Endodermal cell (in vitro differentiated cells): Measurements from ENCODE around the gene BBS12. TPM values are rescaled to one million over a fixed set of nuclear protein-coding genes. Genes with fewer than 3 reads are reported as not detected.

Experiments used
- DNase-seq: peaks from one replicate; pipeline ENCODE4 v3.0.0-alpha.2; 2017
- H3K27ac ChIP-seq: 2 replicates; pipeline ENCODE4 v1.5.1; 2013; ENCODE audit warnings: mild to moderate bottlenecking, low read depth, low read length, moderate library complexity
- H3K27me3 ChIP-seq: 2 replicates; pipeline ENCODE4 v1.6.1; 2013; ENCODE audit warnings: mild to moderate bottlenecking, low read length, moderate library complexity; ENCODE audit not compliant: insufficient read depth, control insufficient read depth, poor library complexity, severe bottlenecking
- H3K36me3 ChIP-seq: 2 replicates; pipeline ENCODE4 v1.7.0; 2013; ENCODE audit warnings: mild to moderate bottlenecking, low read length, moderate library complexity; ENCODE audit not compliant: control insufficient read depth, insufficient read depth
- H3K4me1 ChIP-seq: one replicate; pipeline ENCODE4 v1.7.0; 2013; ENCODE audit warnings: low read length; ENCODE audit not compliant: control insufficient read depth, insufficient read depth
- H3K4me3 ChIP-seq: 2 replicates; pipeline ENCODE4 v1.5.1; 2013; ENCODE audit warnings: mild to moderate bottlenecking, low read length, moderate library complexity
- H3K9ac ChIP-seq: 2 replicates; pipeline ENCODE4 v1.6.1; 2013; ENCODE audit warnings: mild to moderate bottlenecking, low read length, moderate library complexity; ENCODE audit not compliant: poor library complexity, severe bottlenecking; ENCODE audit errors: extremely low read depth
- H3K9me3 ChIP-seq: 2 replicates; pipeline ENCODE4 v1.6.1; 2013; ENCODE audit warnings: mild to moderate bottlenecking, low read length, moderate library complexity; ENCODE audit not compliant: control insufficient read depth
- H3K27ac Mint-ChIP-seq: 2 replicates; pipeline ENCODE4 v1.8.0; 2020; ENCODE audit warnings: mixed read lengths
- H3K27me3 Mint-ChIP-seq: 2 replicates; pipeline ENCODE4 v1.8.0; 2021; ENCODE audit warnings: mild to moderate bottlenecking, mixed read lengths; ENCODE audit not compliant: insufficient read depth
- H3K36me3 Mint-ChIP-seq: 2 replicates; pipeline ENCODE4 v1.8.0; 2020; ENCODE audit warnings: low read depth, mixed read lengths
- H3K4me1 Mint-ChIP-seq: 2 replicates; pipeline ENCODE4 v1.8.0; 2020; ENCODE audit warnings: mixed read lengths
- H3K4me3 Mint-ChIP-seq: 2 replicates; pipeline ENCODE4 v1.8.0; 2020; ENCODE audit warnings: mild to moderate bottlenecking, moderate library complexity, mixed read lengths
- H3K9me3 Mint-ChIP-seq: 2 replicates; pipeline ENCODE4 v1.8.0; 2020; ENCODE audit warnings: mild to moderate bottlenecking, mixed read lengths
- CTCF ChIP-seq: fragments of 200-600 bp; sonication (generic); conservative IDR thresholded peaks from 2 replicates; pipeline ENCODE4 v1.5.0; 2021; ENCODE audit warnings: antibody characterized with exemption, mild to moderate bottlenecking
- WGBS, 2 experiments: methylation state at CpG; one replicate each; pipeline versions ENCODE4 v1.1.5 to v1.1.7; 2013; ENCODE audit warnings: missing lambda C conversion rate in 2 of 2, mixed read lengths in 1 of 2; ENCODE audit not compliant: insufficient coverage in 1 of 2, insufficient read length in 1 of 2; 5-methylcytosine and 5-hydroxymethylcytosine counted together
- total RNA-seq, 2 donors: library from RNA; stranded (reverse); fragmentation: NEBNext Ultra II Directional in 1 of 2; extraction: Animal tissue kit (Norgen Biotek cat#: 25700) in 1 of 2; gene quantifications; 2 replicates in 1 of 2; 3 replicates in 1 of 2; pipeline ENCODE4 v1.2.1, GENCODE V29; 2021

Gene BBS12
- total RNA-seq, 2 donors from 2014 or later = 4.1 to 4.2 TPM

- no peak for TF ChIP-seq CTCF
- no peak overlapping the region for H3K9ac ChIP-seq
- no peak overlapping the region for H3K4me3 ChIP-seq
- H3K27ac ChIP-seq = no peak overlapping the region
- H3K27me3 ChIP-seq = no peaks in the 10 kb centered on the region
- no peaks in the 10 kb centered on the region for H3K4me1 ChIP-seq
- Mint-ChIP-seq H3K4me1 (peaks cover 15% of the 10 kb centered on the region), H3K27ac (peak overlapping the region; percentile 19), H3K36me3 (no peaks in the 10 kb centered on the region), H3K9me3 (no peaks in the 10 kb centered on the region), H3K4me3 (no peak overlapping the region), H3K27me3 (no peaks in the 10 kb centered on the region)
- DNase-seq = no peak
- no peaks in the 10 kb centered on the region for H3K9me3 ChIP-seq
- 92 to 93% methylated on average over 6 to 14 of the region's 14 CpGs for WGBS, 2 experiments
- H3K36me3 ChIP-seq = no peaks in the 10 kb centered on the region
Measured at GRCh38 chr4:122762966-122763716, 30.6 kb downstream of the BBS12 start.

GRCh38 chr4:122764071-122764820 lies 31.7 kb downstream of the BBS12 start:
- Histone ChIP-seq H3K27ac (no peak overlapping the region), H3K4me1 (no peaks in the 10 kb centered on the region), H3K36me3 (no peaks in the 10 kb centered on the region), H3K9me3 (no peaks in the 10 kb centered on the region), H3K27me3 (no peaks in the 10 kb centered on the region), H3K4me3 (no peak overlapping the region), H3K9ac (no peak overlapping the region)
- Mint-ChIP-seq H3K4me1 (peaks cover 14% of the 10 kb centered on the region), H3K4me3 (no peak overlapping the region), H3K36me3 (no peaks in the 10 kb centered on the region), H3K9me3 (no peaks in the 10 kb centered on the region), H3K27me3 (no peaks in the 10 kb centered on the region), H3K27ac (no peak overlapping the region)
- 94% methylated on average over 5 of the region's 5 CpGs; no CpG with 5 or more reads in 1 of the 2 experiments for WGBS, 2 experiments
- no peak for TF ChIP-seq CTCF
- no peak for DNase-seq

GRCh38 chr4:122764821-122765215 lies 32.3 kb downstream of the BBS12 start:
- Mint-ChIP-seq H3K4me1 (peaks cover 14% of the 10 kb centered on the region), H3K27ac (no peak overlapping the region), H3K9me3 (no peaks in the 10 kb centered on the region), H3K27me3 (no peaks in the 10 kb centered on the region), H3K4me3 (no peak overlapping the region), H3K36me3 (no peaks in the 10 kb centered on the region)
- Histone ChIP-seq H3K9me3 (no peaks in the 10 kb centered on the region), H3K4me1 (no peaks in the 10 kb centered on the region), H3K9ac (no peak overlapping the region), H3K27me3 (no peaks in the 10 kb centered on the region), H3K27ac (no peak overlapping the region), H3K4me3 (no peak overlapping the region), H3K36me3 (no peaks in the 10 kb centered on the region)
- TF ChIP-seq CTCF = no peak
- DNase-seq = no peak
- WGBS, 2 experiments = 84 to 88% methylated on average over 1 of the region's 1 CpG
